HG03139 (cell line): ENCODE results near the gene UCN.
"Not testable (repeated sequence)": the region's sequence is repeated elsewhere in the genome, so short reads cannot be mapped to it uniquely, and the experiment has no call there.

Experiments
- ATAC-seq: cut with Tn5 transposase; IDR thresholded peaks from one replicate; pipeline ENCODE4 v1.9.1; 2021; ENCODE audit not compliant: unreplicated experiment

UCN gene

GRCh38 chr2:27315122-27315521 is 6.9 kb upstream of the UCN start:
- no peak for ATAC-seq

- no peak for ATAC-seq
Observed at GRCh38 chr2:27314709-27315108, 6.5 kb upstream of the UCN start.

- no peak for ATAC-seq
Observed at GRCh38 chr2:27313882-27314645, 5.8 kb upstream of the UCN start.

GRCh38 chr2:27312152-27312551 is 3.9 kb upstream of the UCN start:
- ATAC-seq: no peak

GRCh38 chr2:27309651-27310050 is 1.4 kb upstream of the UCN start:
- no peak for ATAC-seq

GRCh38 chr2:27307545-27308358 is 493 bp downstream of the UCN start:
- no peak for ATAC-seq

- ATAC-seq: no peak
Observed at GRCh38 chr2:27307287-27307544, 1.0 kb downstream of the UCN start.

- ATAC-seq: no peak
Observed at GRCh38 chr2:27306573-27307286, 1.5 kb downstream of the UCN start.

GRCh38 chr2:27306136-27306535 is 2.1 kb downstream of the UCN start:
- no peak for ATAC-seq

GRCh38 chr2:27305516-27305915 is 2.7 kb downstream of the UCN start:
- no peak for ATAC-seq

- no peak for ATAC-seq
Observed at GRCh38 chr2:27304488-27305240, 3.6 kb downstream of the UCN start.

- no peak for ATAC-seq
Observed at GRCh38 chr2:27303093-27304025, 4.9 kb downstream of the UCN start.

- ATAC-seq: not testable (repeated sequence)
Observed at GRCh38 chr2:27300606-27301005, 7.6 kb downstream of the UCN start.

- no peak for ATAC-seq
Observed at GRCh38 chr2:27298391-27299080, 9.7 kb downstream of the UCN start.

- ATAC-seq: no peak
Observed at GRCh38 chr2:27297195-27297594, 11.1 kb downstream of the UCN start.

- no peak for ATAC-seq
Observed at GRCh38 chr2:27296481-27296880, 11.8 kb downstream of the UCN start.

- no peak for ATAC-seq
Observed at GRCh38 chr2:27294928-27295327, 13.3 kb downstream of the UCN start.

- ATAC-seq: no peak
Observed at GRCh38 chr2:27291865-27292264, 16.4 kb downstream of the UCN start.

GRCh38 chr2:27290549-27290948 is 17.7 kb downstream of the UCN start:
- ATAC-seq: no peak

- ATAC-seq: no peak
Observed at GRCh38 chr2:27288610-27289009, 19.6 kb downstream of the UCN start.
